OCI-LY3 (cell line): Measurements from ENCODE around the gene EMILIN2.
"Not testable (repeated sequence)": the region's sequence is repeated elsewhere in the genome, so short reads cannot be mapped to it uniquely, and the experiment has no call there.

Source experiments
- H2AFZ ChIP-seq: fragments of 200-600, 300-600 bp; shearing (Covaris generic); 2 replicates; pipeline ENCODE4 v1.6.0; 2014; ENCODE audit warnings: antibody characterized with exemption, low read depth, low read length
- H3K27ac ChIP-seq: fragments of 200-600, 300-600 bp; sonication (generic); 2 replicates; pipeline ENCODE4 v1.5.1; 2014; ENCODE audit warnings: mild to moderate bottlenecking, low read length, moderate library complexity, mixed read lengths
- H3K27me3 ChIP-seq: fragments of 200-600, 300-600 bp; sonication (generic); 2 replicates; pipeline ENCODE4 v1.6.1; 2014; ENCODE audit warnings: low read depth, low read length, mixed read lengths
- H3K36me3 ChIP-seq: fragments of 200-600, 300-600 bp; sonication (generic); replicated peaks from 2 replicates; pipeline ENCODE3; 2014; ENCODE audit warnings: low read depth, low read length, mixed read lengths
- H3K4me1 ChIP-seq: fragments of 300-600, 200-600 bp; sonication (generic); 2 replicates; pipeline ENCODE4 v1.6.1; 2014; ENCODE audit warnings: low read length, mixed read lengths
- H3K4me2 ChIP-seq: fragments of 200-600, 300-600 bp; sonication (generic); 2 replicates; pipeline ENCODE4 v1.6.1; 2014; ENCODE audit warnings: low read length, mixed read lengths
- H3K4me3 ChIP-seq: fragments of 300-600, 200-600 bp; sonication (generic); 2 replicates; pipeline ENCODE4 v1.5.1; 2014; ENCODE audit warnings: antibody characterized with exemption, mild to moderate bottlenecking, low read length, moderate library complexity
- H3K79me2 ChIP-seq: fragments of 300-600, 200-600 bp; shearing (Covaris generic); 2 replicates; pipeline ENCODE4 v1.6.1; 2014; ENCODE audit warnings: mild to moderate bottlenecking, low read length, mixed read lengths
- H3K9ac ChIP-seq: fragments of 300-600, 200-600 bp; shearing (Covaris generic); 2 replicates; pipeline ENCODE4 v1.6.0; 2014; ENCODE audit warnings: mild to moderate bottlenecking, low read length, moderate library complexity
- H3K9me3 ChIP-seq: fragments of 200-600, 300-600 bp; shearing (Covaris generic); 2 replicates; pipeline ENCODE4 v1.6.1; 2014; ENCODE audit warnings: low read length, mixed read lengths; ENCODE audit not compliant: insufficient read depth
- H4K20me1 ChIP-seq: fragments of 200-600, 300-600 bp; sonication (generic); 2 replicates; pipeline ENCODE4 v1.6.1; 2016; ENCODE audit warnings: low read length, mixed read lengths; ENCODE audit not compliant: insufficient read depth
- EZH2phosphoT487 ChIP-seq: fragments of 200-600 bp; shearing (Covaris generic); IDR thresholded peaks from 2 replicates; pipeline ENCODE4 v1.6.1; 2018; ENCODE audit warnings: antibody characterized with exemption, mixed run types, low read depth
- TF ChIP-seq, protein P1 (sequence below): fragments of 200-600, 300-600 bp; sonication (generic); IDR thresholded peaks from 2 replicates; pipeline ENCODE4 v1.5.1; 2014; ENCODE audit warnings: antibody characterized with exemption, low read length, low read depth

The EMILIN2 gene

DNA sequence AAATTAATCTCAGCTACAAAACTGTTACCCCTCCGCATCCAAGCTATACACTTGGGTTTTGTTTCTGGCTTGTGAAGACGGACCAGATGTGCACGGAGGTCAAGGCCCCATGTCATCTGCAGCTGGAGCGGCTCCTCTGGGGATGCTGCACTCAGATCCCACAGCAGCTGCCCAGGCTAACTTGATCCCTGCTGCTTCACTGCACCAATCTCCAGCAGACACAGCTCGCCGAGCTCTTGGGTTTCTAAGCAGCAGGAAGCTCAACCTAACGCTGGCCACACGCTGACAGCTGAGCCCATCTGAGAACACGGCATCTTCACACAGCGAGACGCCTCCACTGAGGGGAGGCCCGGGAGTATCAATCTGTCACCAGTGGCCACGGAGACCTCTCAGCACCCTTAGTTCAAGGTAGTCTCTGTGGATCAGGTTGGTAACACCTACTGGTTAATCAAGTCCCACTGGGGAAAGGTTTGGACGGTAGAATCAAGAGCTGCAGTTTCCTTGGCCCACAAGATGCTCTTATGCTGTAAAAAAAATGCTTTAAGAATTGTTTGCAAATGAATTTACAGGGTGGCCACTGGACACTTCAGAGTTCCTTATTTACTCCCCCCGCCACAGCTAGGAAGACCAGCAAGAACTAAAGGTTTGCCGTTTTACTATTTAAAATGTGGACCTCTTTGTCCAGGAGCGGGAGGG, 67.5 kb downstream of the EMILIN2 start:
- peaks cover 20% of the 10 kb centered on the region for H3K4me1 ChIP-seq
- H3K27me3 ChIP-seq, result no peaks in the 10 kb centered on the region
- peaks cover 28% of the 10 kb centered on the region for H4K20me1 ChIP-seq
- H3K9me3 ChIP-seq, result no peaks in the 10 kb centered on the region
- H3K79me2 ChIP-seq, result peaks cover 6% of the 10 kb centered on the region; the same call in 1 of the 2 replicates
- no peak overlapping the region for H3K4me2 ChIP-seq
- no peak overlapping the region for H3K9ac ChIP-seq
- H3K4me3 ChIP-seq, result no peak overlapping the region
- no peak for TF ChIP-seq EZH2phosphoT487
- TF ChIP-seq, protein P1, sequence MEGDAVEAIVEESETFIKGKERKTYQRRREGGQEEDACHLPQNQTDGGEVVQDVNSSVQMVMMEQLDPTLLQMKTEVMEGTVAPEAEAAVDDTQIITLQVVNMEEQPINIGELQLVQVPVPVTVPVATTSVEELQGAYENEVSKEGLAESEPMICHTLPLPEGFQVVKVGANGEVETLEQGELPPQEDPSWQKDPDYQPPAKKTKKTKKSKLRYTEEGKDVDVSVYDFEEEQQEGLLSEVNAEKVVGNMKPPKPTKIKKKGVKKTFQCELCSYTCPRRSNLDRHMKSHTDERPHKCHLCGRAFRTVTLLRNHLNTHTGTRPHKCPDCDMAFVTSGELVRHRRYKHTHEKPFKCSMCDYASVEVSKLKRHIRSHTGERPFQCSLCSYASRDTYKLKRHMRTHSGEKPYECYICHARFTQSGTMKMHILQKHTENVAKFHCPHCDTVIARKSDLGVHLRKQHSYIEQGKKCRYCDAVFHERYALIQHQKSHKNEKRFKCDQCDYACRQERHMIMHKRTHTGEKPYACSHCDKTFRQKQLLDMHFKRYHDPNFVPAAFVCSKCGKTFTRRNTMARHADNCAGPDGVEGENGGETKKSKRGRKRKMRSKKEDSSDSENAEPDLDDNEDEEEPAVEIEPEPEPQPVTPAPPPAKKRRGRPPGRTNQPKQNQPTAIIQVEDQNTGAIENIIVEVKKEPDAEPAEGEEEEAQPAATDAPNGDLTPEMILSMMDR, result no peak
- no peak overlapping the region for H3K27ac ChIP-seq
- H2AFZ ChIP-seq, result no peak overlapping the region
- peaks cover 87% of the 10 kb centered on the region for H3K36me3 ChIP-seq

DNA sequence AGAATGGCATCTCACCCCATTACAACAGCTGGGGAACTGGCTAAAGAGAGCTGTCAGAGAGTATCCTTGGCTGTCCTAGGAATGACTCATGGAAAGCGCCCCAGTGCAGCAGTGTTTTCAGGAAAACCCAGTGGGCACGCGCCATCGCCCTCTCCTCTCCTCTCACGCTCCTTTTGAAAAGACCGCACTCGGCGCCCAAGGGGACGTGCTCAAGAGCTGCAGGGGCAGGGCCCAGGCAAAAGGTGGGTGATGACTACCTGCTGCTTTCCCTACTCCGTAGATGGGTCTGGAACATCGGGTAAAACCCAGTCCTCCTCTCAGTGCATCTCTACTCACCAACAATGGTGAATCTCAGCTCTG, 68.1 kb downstream of the EMILIN2 start:
- Histone ChIP-seq H3K36me3 (peaks cover 87% of the 10 kb centered on the region), H3K27ac (no peak overlapping the region), H2AFZ (no peak overlapping the region), H3K27me3 (no peaks in the 10 kb centered on the region), H3K4me3 (no peak overlapping the region), H3K9me3 (no peaks in the 10 kb centered on the region), H3K4me2 (no peak overlapping the region), H3K79me2 (peaks cover 4% of the 10 kb centered on the region; the same call in 1 of the 2 replicates), H4K20me1 (peaks cover 25% of the 10 kb centered on the region), H3K9ac (no peak overlapping the region), H3K4me1 (peaks cover 20% of the 10 kb centered on the region)
- TF ChIP-seq, protein P1, result no peak
- no peak for TF ChIP-seq EZH2phosphoT487

DNA sequence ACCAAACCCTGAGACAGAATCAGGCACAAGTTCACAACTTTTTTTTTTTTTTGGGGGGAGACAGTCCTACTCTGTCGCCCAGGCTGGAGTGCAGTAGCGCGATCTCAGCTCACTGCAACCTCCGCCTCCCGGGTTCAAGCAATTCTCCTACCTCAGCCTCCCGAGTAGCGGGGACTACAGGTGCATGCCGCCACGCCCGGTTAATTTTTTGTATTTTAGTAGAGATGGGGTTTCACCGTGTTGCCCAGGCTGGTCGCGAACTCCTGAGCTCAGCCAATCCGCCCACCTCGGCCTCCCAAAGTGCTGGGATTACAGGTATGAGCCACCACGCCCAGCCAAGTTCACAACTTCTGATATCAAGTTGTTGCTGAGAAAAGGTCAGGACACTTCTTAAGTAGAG, 68.7 kb downstream of the EMILIN2 start:
- H3K4me2 ChIP-seq, H2AFZ ChIP-seq, H3K9me3 ChIP-seq, H3K79me2 ChIP-seq, H3K27ac ChIP-seq, H3K9ac ChIP-seq, H3K27me3 ChIP-seq, H3K4me3 ChIP-seq: not testable (repeated sequence)
- Histone ChIP-seq H3K36me3 (peaks cover 88% of the 10 kb centered on the region), H4K20me1 (peaks cover 18% of the 10 kb centered on the region), H3K4me1 (peaks cover 20% of the 10 kb centered on the region)

DNA sequence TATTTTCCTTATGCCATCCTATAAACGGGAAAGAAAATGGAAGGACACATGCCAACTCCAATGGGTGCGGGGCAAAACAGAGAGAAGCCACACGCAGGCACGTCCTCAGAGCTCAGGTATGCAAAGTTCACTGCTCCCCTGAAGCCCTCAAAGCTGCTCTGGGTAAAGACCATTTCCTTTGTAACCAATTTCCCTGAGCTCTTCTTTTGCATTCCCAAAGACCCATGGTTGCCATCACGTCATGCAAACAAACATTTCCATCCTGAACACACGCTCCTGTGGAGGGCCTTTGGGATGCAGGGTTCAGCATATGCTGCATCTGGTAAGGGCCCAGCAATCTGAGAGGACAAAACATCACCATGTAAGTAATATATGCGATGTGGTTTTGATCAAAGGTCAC, 69.4 kb downstream of the EMILIN2 start:
- Histone ChIP-seq H3K79me2 (0 out of 2 replicates have a peak, but pooled peaks cover 4% of the 10 kb centered on the region), H3K9ac (no peak overlapping the region), H4K20me1 (peaks cover 11% of the 10 kb centered on the region), H2AFZ (no peak overlapping the region), H3K36me3 (peaks cover 88% of the 10 kb centered on the region), H3K27me3 (no peaks in the 10 kb centered on the region), H3K27ac (peak overlapping the region; percentile 56; the same call in 1 of the 2 replicates), H3K4me2 (no peak overlapping the region), H3K9me3 (no peaks in the 10 kb centered on the region), H3K4me1 (peaks cover 20% of the 10 kb centered on the region), H3K4me3 (no peak overlapping the region)
- TF ChIP-seq, protein P1, result no peak
- TF ChIP-seq EZH2phosphoT487, result no peak
